NT2/D1 (cell line): ENCODE data around the gene ZBTB20.

Experiments used
- YY1 ChIP-seq: IDR thresholded peaks from 2 replicates; pipeline ENCODE4 v1.6.1; 2011; ENCODE audit not compliant: insufficient read length, insufficient read depth
- ZNF274 ChIP-seq: IDR thresholded peaks from 2 replicates; pipeline ENCODE4 v1.6.1; 2011; ENCODE audit warnings: mild to moderate bottlenecking, low read depth, low read length

DNA sequence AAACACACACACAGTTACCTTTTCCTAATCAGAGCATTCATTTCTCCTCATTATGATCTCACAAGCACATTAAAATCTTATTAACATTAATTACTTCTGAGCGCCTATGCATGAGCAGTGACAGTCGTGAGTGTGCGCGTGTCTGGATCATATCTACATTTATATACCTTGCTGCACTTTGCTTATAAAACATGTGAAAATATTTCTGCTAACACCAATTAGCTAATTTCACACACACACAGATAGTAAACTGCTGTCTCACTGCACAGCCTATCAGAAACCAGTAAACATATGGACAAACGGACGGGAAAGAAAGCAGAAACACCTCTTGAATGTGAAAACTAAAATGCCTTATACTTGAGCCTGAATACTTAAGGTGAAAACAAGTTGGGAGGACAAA lies 64.8 kb downstream of the ZBTB20 start:
- TF ChIP-seq ZNF274 (no peak), YY1 (no peak)
